Left colon (tissue), 2 donors: Measurements from ENCODE around the gene CNST. TPM values are rescaled to one million over a fixed set of nuclear protein-coding genes. Genes with fewer than 3 reads are reported as not detected.

Experiments
- ATAC-seq: fragments of 200-7000 bp; cut with Tn5 transposase; one replicate; pipeline ENCODE4 v1.9.1; 2020; ENCODE audit warnings: mild to moderate bottlenecking, moderate library complexity
- DNase-seq, 2 donors: peaks; one replicate each; pipeline ENCODE4 v3.0.0-alpha.2; 2020
- intact Hi-C, 2 donors: fragments of 100-400 bp; cut with DNase I in 1 of 2; cut with micrococcal nuclease in 1 of 2; formaldehyde crosslinking; loops; one replicate each; pipeline versions ENCODE4 v1.11.2 to v1.14.0; 2022; cut with DNase I, micrococcal nuclease
- total RNA-seq, 2 donors: library from RNA; stranded (reverse); fragmentation: NEBNext Ultra II Directional; extraction: Animal tissue kit (Norgen Biotek cat#: 25700); gene quantifications; one replicate each; pipeline ENCODE4 v1.2.1, GENCODE V29; 2021
- donor health status: DM: no; HTN: no; CAD: no.
- donor health status: DM: yes; HTN: yes; CAD: no.

Gene CNST
- total RNA-seq, 2 donors from 2014 or later = 40.2 to 45.0 TPM

DNA sequence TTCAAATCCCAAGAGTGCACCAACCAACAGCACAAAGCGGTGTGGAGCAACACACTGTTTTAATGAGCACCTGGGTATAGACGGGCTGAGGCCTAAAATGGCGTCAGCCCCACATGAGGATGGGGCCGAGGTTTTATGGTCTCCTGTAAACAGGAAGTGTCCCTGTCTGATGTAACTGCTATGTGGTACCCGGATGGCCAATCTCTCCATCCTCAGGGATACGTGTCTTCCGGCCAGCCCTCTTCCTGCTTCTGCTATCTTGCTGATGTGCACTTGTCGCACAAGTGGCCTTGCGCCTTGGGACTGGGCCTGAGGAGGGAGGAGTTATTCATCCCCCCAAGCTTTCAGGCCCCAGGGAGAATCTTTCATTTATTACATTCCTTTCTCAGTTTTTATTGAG is 73.5 kb downstream of the CNST start:
- intact Hi-C loops = loop anchor here in 1 of 2 donors (10.0 kb wide), 1 partner anchor 75 kb away; the partner anchor contains the start of genes CNST and TFB2M
- DNase-seq = no peak
- no peak for ATAC-seq

DNA sequence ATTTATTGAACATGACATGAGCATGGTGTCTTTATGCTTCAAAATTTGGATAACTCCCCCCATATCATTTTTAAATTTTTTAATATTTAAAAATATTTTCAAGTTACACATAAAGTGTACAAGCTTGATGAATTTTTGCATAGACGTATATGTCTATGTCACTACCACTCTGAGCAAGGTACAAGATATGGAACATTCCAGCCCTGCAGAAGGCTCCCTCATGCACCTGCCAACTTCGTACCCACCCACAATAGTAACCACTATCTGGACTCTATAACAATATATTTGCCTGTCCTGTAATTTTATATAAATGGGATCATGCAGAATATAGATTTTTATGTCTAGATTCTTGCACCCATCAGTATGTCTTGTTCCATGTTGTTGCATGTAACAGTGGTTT is 74.5 kb downstream of the CNST start:
- intact Hi-C loops = loop anchor here in 1 of 2 donors (10.0 kb wide), 1 partner anchor 76 kb away; the partner anchor contains the start of genes CNST and TFB2M
- no peak for ATAC-seq
- no peak for DNase-seq

GRCh38 chr1:246641394-246641793 is 75.1 kb downstream of the CNST start:
- DNase-seq (no peak), ATAC-seq (no peak)
- intact Hi-C loops = loop anchor here in 1 of 2 donors (10.0 kb wide), 1 partner anchor 77 kb away; the partner anchor contains the start of genes CNST and TFB2M

DNA sequence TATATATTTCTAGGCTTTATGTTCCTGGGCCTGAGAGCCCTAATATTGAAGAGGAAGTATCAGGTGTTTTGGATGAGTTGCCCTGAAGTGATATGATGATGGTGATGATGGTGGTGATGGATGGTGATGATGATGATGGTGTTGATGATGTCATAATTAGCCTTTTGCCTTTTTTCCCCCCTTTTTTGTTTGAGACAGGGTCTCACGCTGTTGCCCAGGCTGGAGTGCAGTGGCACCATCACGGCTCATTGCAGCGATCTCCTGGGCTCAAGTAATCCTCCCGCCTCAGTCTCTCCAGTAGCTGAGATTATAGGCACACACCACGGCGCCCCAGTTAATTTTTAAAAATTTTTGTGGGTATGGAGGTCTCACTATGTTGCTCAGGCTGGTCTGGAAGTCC is 76.5 kb downstream of the CNST start:
- intact Hi-C loops = loop anchor here in 1 of 2 donors (10.0 kb wide), 1 partner anchor 78 kb away; the partner anchor contains the start of genes CNST and TFB2M

DNA sequence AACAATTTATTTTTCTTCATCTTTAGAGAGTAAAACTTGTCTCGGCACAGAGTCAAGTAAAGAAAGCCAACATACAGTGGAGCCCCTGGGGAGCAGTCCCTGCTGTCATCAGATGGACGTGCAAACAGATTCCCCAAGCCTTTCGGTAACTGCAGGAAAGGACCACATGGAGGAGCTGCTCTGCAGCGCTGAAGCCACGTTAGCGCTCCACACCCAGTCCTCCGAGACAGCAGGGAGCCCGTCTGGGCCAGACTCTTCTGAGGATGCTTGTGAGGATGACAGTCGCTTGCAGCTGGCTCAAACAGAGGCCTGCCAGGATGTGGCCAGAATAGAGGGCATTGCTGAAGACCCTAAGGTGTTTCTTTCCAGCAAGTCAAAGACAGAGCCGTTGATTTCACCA is 80.9 kb downstream of the CNST start:
- peak; percentile 97 for ATAC-seq
- peak; percentile 39 to 49 for DNase-seq
- intact Hi-C loops = loop anchor here in 1 of 2 donors (10.0 kb wide), 1 partner anchor 82 kb away; the partner anchor contains the start of genes CNST and TFB2M

More for the DNA sequence above, 76.5 kb downstream of the CNST start:
- DNase-seq (no peak), ATAC-seq (no peak)

GRCh38 chr1:246647513-246647912 is 81.3 kb downstream of the CNST start:
- DNase-seq = no peak
- intact Hi-C loops = loop anchor here in 1 of 2 donors (10.0 kb wide), 1 partner anchor 83 kb away; the partner anchor contains the start of genes CNST and TFB2M
- no peak for ATAC-seq

DNA sequence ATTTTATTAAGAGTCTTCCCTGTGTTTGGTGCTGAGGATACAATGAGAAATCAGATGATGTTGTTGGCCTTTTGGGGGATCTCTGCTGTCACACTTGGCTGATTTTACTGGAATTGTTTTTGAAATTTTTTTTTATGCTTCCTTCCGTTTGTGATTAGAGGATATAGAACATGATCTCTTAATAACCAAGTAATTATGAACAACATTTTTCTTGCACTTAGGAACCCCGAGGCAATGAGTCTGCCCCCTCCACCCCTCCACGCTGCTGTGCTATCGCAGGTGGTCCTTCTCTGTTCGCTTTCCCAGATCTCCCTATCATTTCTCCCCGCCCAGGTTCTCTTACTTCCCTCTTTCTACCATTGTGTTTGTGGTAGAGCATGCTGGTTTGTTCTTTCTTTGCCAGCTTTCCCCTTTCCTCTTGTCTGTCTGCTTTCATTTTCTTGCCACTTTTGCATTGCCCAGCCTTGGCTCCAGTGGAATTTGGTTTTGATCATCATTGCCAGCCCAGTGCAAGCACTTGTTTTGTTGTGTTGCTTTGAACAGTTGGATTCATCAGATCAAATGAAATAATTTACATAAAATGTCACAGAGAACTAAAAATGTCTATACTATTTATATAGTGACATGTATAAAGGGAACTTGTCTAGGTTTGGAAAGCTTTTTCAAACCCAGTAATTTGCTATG is 84.9 kb downstream of the CNST start:
- DNase-seq (no peak), ATAC-seq (no peak)
- intact Hi-C loops = no loop called here

DNA sequence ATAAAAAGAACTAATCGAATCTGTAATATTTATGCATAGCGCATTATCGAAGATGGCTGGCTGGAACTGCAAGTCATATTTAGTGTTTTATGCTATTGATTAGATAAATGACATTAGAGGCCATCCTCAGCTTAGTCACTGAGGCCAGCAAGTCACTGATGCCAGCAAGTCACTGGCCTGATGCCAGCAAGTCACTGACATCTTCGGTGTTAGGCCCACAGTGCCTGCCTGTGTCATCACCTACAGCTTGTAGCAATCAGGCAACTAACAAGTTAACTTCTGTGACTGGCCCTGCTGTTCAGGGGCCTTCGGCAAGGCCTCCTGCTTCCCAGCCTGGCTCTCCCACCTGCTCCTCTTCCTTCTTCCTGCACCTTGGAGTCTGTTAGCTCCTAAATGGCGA is 92.3 kb downstream of the CNST start:
- ATAC-seq (no peak), DNase-seq (no peak)
- intact Hi-C loops = no loop called here

DNA sequence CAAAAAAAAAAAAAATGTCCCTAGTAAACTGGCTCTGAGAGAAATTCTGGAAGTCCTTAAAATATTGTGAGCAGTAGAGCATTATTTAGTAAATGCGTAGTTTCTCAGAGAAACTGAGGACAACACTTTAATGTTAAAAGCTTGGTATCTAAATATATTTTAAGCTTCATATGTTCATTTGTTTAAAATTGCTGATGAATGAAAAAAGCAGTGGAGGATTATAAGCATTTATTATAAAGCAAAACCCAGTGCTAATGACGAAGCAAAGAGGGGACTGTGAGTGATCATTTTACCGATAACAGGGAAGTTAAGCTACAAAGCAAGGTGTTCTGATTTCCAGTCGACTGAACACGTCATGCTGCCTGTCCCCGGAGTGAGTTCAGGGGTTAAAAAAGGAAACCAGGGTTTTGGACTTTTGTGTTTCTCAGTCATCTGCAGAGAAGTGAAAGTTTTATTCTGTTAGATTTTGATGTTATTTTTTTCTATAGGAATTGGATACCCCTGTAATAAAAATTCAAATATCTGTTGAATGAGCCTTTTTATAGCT is 93.4 kb downstream of the CNST start:
- intact Hi-C loops = no loop called here
- ATAC-seq = no peak
- DNase-seq = no peak

DNA sequence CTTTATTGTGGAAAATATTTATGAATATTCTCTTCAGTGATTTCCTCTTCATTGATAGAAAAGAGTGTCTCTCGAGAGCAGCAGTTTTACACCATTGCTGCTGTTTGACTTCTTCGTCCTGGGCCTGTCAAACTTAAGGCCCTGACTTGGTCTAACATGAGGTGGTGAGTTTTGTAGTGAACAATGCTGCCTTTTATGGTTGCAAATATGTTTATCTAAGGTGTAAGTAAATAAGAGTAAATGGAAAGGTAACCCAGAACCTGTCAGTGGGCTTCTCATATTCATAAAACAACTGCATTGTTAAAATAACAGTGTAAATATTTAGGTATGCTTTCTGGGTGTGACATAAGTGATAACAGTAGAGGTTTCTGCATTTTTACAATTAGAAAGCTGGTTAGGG is 95.2 kb downstream of the CNST start:
- ATAC-seq (peak; percentile 87), DNase-seq (no peak)
- intact Hi-C loops = no loop called here

GRCh38 chr1:246667773-246668172 is 101.5 kb downstream of the CNST start:
- intact Hi-C loops = no loop called here
- ATAC-seq = no peak

GRCh38 chr1:246669659-246670058 is 103.4 kb downstream of the CNST start:
- intact Hi-C loops = no loop called here

More at GRCh38 chr1:246667773-246668172, 101.5 kb downstream of the CNST start:
- DNase-seq = no peak

DNA sequence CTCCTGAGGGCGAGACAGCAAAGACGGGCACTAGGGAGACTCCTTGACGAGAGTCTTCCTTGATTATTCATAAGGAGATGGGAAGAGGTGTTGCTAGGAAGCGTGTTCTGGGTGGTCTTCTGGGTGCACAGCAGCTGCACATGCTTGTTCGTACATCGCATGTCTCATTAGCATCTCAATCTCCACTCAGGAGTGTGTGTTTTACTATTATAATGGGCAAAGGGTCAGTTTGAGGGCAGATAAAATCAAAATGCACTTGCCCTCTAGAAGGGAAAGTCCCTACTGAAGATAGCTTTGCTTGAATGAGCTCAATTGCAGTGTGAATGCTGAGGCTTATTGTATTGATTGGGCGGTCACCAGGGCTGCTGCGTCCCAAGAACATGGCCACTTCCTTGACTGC is 107.8 kb downstream of the CNST start:
- intact Hi-C loops = no loop called here
- no peak for ATAC-seq
- no peak for DNase-seq

More at GRCh38 chr1:246669659-246670058, 103.4 kb downstream of the CNST start:
- DNase-seq (no peak), ATAC-seq (no peak)

DNA sequence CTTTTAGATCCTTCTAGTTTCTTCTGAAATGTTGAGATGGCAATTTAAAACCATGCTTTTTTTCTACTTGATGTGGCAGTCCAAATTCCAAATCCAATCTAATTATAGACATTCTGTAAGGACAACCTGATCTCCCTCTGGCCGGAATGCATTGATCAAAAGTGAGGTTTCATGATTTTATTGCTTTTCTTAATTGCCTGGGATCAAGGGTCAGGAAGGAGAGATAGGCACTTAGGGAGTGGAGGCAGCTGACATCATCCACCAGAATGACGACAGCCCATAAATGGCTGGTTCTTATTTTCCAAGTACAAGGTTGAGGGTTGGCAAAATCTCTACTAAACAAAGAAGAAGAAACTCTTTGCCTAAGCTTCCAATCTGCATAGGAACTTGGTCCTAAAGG is 111.6 kb downstream of the CNST start:
- intact Hi-C loops = no loop called here
- ATAC-seq (peak; percentile 93), DNase-seq (peak; percentile 57 to 58)

DNA sequence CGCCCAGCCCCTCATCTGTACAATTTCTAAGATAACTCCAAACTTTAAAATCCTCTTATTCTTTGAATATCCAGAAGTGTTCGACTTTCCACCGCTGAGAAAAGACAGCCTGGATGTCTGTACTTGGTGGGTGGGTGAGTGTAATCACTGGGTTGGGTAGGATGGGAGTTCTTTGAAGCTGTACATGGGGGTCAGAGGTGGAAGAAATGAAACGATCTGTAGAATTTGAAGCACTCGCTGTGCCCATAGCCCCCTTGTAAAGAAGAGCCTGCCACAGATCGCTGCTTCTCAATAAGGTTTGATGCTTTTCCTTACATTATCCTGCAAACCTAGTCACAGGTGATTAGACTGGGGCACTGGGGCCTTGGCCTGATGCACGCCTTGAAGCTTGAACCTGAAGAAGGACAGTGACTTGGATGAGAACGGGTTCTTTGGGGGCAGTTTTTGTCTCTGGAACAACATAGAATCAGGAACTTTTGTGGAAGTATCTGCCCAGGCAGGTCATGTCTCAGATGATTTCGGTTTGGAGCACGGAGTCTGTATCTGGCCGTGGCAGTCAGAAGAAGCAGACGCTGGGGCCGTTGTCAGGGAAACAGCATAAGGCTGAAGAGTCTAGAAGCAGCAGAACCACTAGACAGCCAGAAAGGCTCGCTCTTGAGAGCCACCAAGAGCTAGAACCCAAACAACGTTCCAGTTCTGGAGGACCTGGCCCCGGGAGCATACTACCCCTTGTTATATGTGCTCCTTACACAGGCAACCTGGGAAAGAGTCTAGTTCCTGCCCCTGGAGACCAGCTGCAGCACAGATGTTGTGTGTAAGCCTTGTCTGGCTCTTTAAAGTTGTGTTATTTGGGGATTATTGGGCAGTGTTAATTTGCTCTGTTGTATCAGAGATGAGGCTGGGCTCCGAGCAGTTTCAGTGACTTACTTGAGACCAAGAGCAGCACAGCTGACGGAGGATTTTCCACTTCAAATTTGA is 112.8 kb downstream of the CNST start:
- ATAC-seq (no peak), DNase-seq (no peak)
- intact Hi-C loops = no loop called here

- ATAC-seq = no peak
- intact Hi-C loops = no loop called here
These were observed 113.5 kb downstream of the CNST start for GRCh38 chr1:246679794-246680177.

DNA sequence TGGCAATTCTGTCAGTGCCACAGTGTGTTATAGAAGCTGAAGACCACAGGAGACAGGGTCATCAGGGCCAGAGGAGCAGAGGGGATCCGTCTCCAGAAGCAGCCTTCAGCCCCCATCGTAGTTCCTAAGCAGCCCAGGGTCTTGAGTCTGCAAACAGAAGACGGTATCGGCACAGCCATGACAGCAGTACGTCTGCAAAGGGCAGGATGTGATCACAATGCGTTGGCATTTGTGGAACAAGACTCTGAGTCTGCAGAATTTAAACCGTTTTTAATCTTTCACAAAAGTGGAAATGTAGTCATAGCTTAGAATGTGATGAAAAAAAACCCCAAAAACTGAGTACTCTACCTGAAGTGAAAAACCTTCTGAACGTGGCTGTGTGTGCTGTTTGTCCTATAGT is 113.9 kb downstream of the CNST start:
- intact Hi-C loops = no loop called here
- ATAC-seq = no peak
- no peak for DNase-seq

More at GRCh38 chr1:246679794-246680177, 113.5 kb downstream of the CNST start:
- no peak for DNase-seq

DNA sequence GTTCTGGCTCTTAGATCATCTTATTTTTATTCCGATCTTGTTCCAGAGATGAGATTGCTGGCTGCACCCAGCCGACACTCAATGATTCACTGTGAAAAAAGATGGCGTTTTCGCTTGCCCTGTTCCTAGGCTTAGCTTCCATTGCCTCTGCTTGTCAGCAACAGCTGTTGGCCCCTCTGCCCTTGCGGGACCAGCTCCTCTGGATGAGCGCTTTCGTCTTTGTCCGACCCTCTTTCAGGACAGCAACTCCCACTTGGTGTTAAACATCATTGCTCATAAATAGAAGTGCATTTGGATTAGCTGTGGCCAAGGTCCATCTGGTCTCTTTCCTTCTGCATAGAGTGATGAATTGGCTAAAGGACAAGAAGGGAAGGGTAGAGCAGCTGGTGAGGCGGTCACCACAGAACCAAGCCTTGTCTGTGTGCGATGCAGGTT is 114.5 kb downstream of the CNST start:
- ATAC-seq = peak; percentile 54
- intact Hi-C loops = no loop called here

More for the DNA sequence above, 114.5 kb downstream of the CNST start:
- no peak for DNase-seq
